Psoas muscle (tissue), 8 donors: ENCODE data around the gene MGA. TPM values are rescaled to one million over a fixed set of nuclear protein-coding genes. Genes with fewer than 3 reads are reported as not detected.
"Not testable (repeated sequence)": the region's sequence is repeated elsewhere in the genome, so short reads cannot be mapped to it uniquely, and the experiment has no call there.

Source experiments
- ATAC-seq, 4 donors: fragments of 200-7000 bp; cut with Tn5 transposase; one replicate each; pipeline ENCODE4 v1.9.1; 2020; ENCODE audit warnings: moderate library complexity in 3 of 4, mild to moderate bottlenecking in 2 of 4
- DNase-seq, 2 donors: peaks; one replicate each; pipeline ENCODE4 v3.0.0-alpha.2; 2020
- H3K27ac ChIP-seq: fragments of 200-600 bp; one replicate; pipeline ENCODE4 v1.8.0; 2022
- H3K27me3 ChIP-seq, 3 donors: fragments of 200-600 bp in 1 of 3; one replicate each; pipeline versions ENCODE4 v1.6.1 to v1.8.0; 2013 to 2022; ENCODE audit warnings: low read length in 2 of 3, mild to moderate bottlenecking in 2 of 3, moderate library complexity in 1 of 3; ENCODE audit not compliant: insufficient read depth in 3 of 3
- H3K36me3 ChIP-seq, 2 donors: fragments of 200-600 bp in 1 of 2; one replicate each; pipeline versions ENCODE4 v1.6.1 to v1.8.0; 2013 to 2022; ENCODE audit warnings: low read depth in 1 of 2, mild to moderate bottlenecking in 1 of 2, moderate library complexity in 1 of 2; ENCODE audit not compliant: insufficient read depth in 1 of 2
- H3K4me1 ChIP-seq: fragments of 200-600 bp; one replicate; pipeline ENCODE4 v1.8.0; 2022
- H3K4me3 ChIP-seq: fragments of 200-600 bp; one replicate; pipeline ENCODE4 v1.8.0; 2022; ENCODE audit warnings: mild to moderate bottlenecking
- H3K9me3 ChIP-seq: fragments of 200-600 bp; one replicate; pipeline ENCODE4 v1.8.0; 2022
- CTCF ChIP-seq: fragments of 200-600 bp; IDR thresholded peaks from one replicate; pipeline ENCODE4 v1.8.0; 2022; ENCODE audit warnings: antibody characterized with exemption
- WGBS, 3 donors: extraction: QIAGEN DNeasy Blood & Tissue Kit; methylation state at CpG; one replicate each; pipeline versions ENCODE4 v1.1.6 to v1.1.7; 2013; 5-methylcytosine and 5-hydroxymethylcytosine counted together
- intact Hi-C, 2 donors: fragments of 100-400 bp; cut with DNase I; formaldehyde crosslinking; loops; one replicate each; pipeline versions ENCODE4 v1.11.0 to v1.14.2; 2022
- polyA plus RNA-seq, 3 donors: library from polyadenylated mRNA; stranded (reverse); fragments of 200-250 nt; gene quantifications; one replicate each; pipeline ENCODE4 v1.2.3, GENCODE V29; 2013
- total RNA-seq, 4 donors: library from RNA; stranded (reverse); fragmentation: NEBNext Ultra II Directional in 2 of 4; extraction: Animal tissue kit (Norgen Biotek cat#: 25700) in 2 of 4; gene quantifications; one replicate each; pipeline versions ENCODE4 v1.2.1 to v1.2.4, GENCODE V29; 2021 to 2023
- donor health status: healthy with polysubstance abuse.
- donor health status: DM: no; HTN: no; CAD: no; lungs with moderate emphysema.
- donor health status: Bipolar disorder and iron deficiency.
- donor health status: healthy.
- donor health status: DM: yes; HTN: yes; CAD: no.
- donor health status: DM: no; HTN: no; CAD: no.
- donor health status: DM: no; HTN: no; CAD: no.
- donor health status: DM: yes; HTN: yes; CAD: no.

MGA gene
- total and polyA plus RNA-seq, 7 donors = 2.6 to 25.8 (median 13.1) TPM

GRCh38 chr15:41703120-41703519 is 42.9 kb downstream of the MGA start:
- ATAC-seq (no peak), DNase-seq (no peak)
- TF ChIP-seq CTCF = no peak
- H3K36me3 ChIP-seq = peaks cover 0 to 25% of the 10 kb centered on the region in 2 donors
- intact Hi-C loops = no loop called here
- H3K27ac ChIP-seq = no peak overlapping the region
- no peaks in the 10 kb centered on the region for H3K4me1 ChIP-seq
- no peak overlapping the region for H3K4me3 ChIP-seq
- H3K9me3 ChIP-seq = no peaks in the 10 kb centered on the region
- H3K27me3 ChIP-seq = no peaks in the 10 kb centered on the region

- WGBS, 3 donors = 64 to 69% (median 66%) methylated on average over 6 of the region's 6 CpGs
- TF ChIP-seq CTCF = no peak
- Histone ChIP-seq H3K27ac (no peak overlapping the region), H3K27me3 (no peaks in the 10 kb centered on the region), H3K9me3 (no peaks in the 10 kb centered on the region), H3K4me1 (no peaks in the 10 kb centered on the region), H3K4me3 (no peak overlapping the region), H3K36me3 (peaks cover 5 to 69% of the 10 kb centered on the region in 2 donors)
- DNase-seq (no peak), ATAC-seq (no peak)
- intact Hi-C loops = no loop called here
Observed at GRCh38 chr15:41713047-41713446, 52.8 kb downstream of the MGA start.

- intact Hi-C loops = no loop called here
- TF ChIP-seq CTCF = no peak
- H3K4me1 ChIP-seq = no peaks in the 10 kb centered on the region
- no peak overlapping the region for H3K4me3 ChIP-seq
- no peaks in the 10 kb centered on the region for H3K27me3 ChIP-seq
- H3K27ac ChIP-seq = no peak overlapping the region
- 63 to 76% (median 64%) methylated on average over 3 of the region's 3 CpGs for WGBS, 3 donors
- ATAC-seq (no peak), DNase-seq (no peak)
- peaks cover 3 to 57% of the 10 kb centered on the region in 2 donors for H3K36me3 ChIP-seq
- no peaks in the 10 kb centered on the region for H3K9me3 ChIP-seq
Observed at GRCh38 chr15:41714291-41714690, 54.1 kb downstream of the MGA start.

GRCh38 chr15:41716864-41717263 is 56.7 kb downstream of the MGA start:
- Histone ChIP-seq H3K4me1 (no peaks in the 10 kb centered on the region), H3K4me3 (no peak overlapping the region), H3K9me3 (no peaks in the 10 kb centered on the region), H3K27ac (no peak overlapping the region), H3K27me3 (no peaks in the 10 kb centered on the region), H3K36me3 (peaks cover 0 to 31% of the 10 kb centered on the region in 2 donors)
- no peak for DNase-seq
- intact Hi-C loops = no loop called here
- TF ChIP-seq CTCF = no peak
- ATAC-seq = no peak

GRCh38 chr15:41727143-41727542 is 66.9 kb downstream of the MGA start:
- WGBS, 3 donors = 89 to 96% (median 96%) methylated on average over 3 of the region's 3 CpGs
- ATAC-seq (no peak), DNase-seq (no peak)
- no peak overlapping the region for H3K4me3 ChIP-seq
- no peaks in the 10 kb centered on the region for H3K9me3 ChIP-seq
- no peak for TF ChIP-seq CTCF
- H3K36me3 ChIP-seq = peaks cover 0 to 33% of the 10 kb centered on the region in 2 donors
- intact Hi-C loops = no loop called here
- no peaks in the 10 kb centered on the region for H3K27me3 ChIP-seq
- H3K4me1 ChIP-seq = no peaks in the 10 kb centered on the region
- no peak overlapping the region for H3K27ac ChIP-seq

GRCh38 chr15:41728061-41728460 is 67.9 kb downstream of the MGA start:
- DNase-seq, H3K4me1 ChIP-seq, H3K27ac ChIP-seq, intact Hi-C loops, H3K27me3 ChIP-seq, H3K4me3 ChIP-seq, ATAC-seq, H3K9me3 ChIP-seq: not testable (repeated sequence)
- H3K36me3 ChIP-seq = peaks cover 0 to 43% of the 10 kb centered on the region in 2 donors
- 94 to 97% (median 94%) methylated on average over 11 of the region's 11 CpGs for WGBS, 3 donors
